Jurkat, Clone E6-1 (cell line): ENCODE measurements around the gene BTG1.
"Not testable (repeated sequence)": the region's sequence is repeated elsewhere in the genome, so short reads cannot be mapped to it uniquely, and the experiment has no call there.

Experiments used
- DNase-seq: peaks from one replicate; pipeline ENCODE4 v3.0.0-alpha.2; 2011; ENCODE audit warnings: low read depth, low spot score
- H3K4me3 ChIP-seq: 2 replicates; pipeline ENCODE4 v1.5.1; 2011; ENCODE audit warnings: mild to moderate bottlenecking, low read length, control low read depth, moderate library complexity

The BTG1 gene

GRCh38 chr12:92108651-92109050 is 37.0 kb downstream of the BTG1 start:
- H3K4me3 ChIP-seq = no peak overlapping the region
- DNase-seq = no peak

- no peak for DNase-seq
- no peak overlapping the region for H3K4me3 ChIP-seq
Measured at GRCh38 chr12:92107621-92108131, 38.0 kb downstream of the BTG1 start.

- no peak for DNase-seq
- H3K4me3 ChIP-seq = no peak overlapping the region
Measured at GRCh38 chr12:92107094-92107493, 38.6 kb downstream of the BTG1 start.

- no peak overlapping the region for H3K4me3 ChIP-seq
- no peak for DNase-seq
Measured at GRCh38 chr12:92105676-92106075, 40.0 kb downstream of the BTG1 start.

- no peak overlapping the region for H3K4me3 ChIP-seq
- DNase-seq = no peak
Measured at GRCh38 chr12:92105110-92105509, 40.5 kb downstream of the BTG1 start.

- DNase-seq = no peak
- no peak overlapping the region for H3K4me3 ChIP-seq
Measured at GRCh38 chr12:92102606-92103005, 43.0 kb downstream of the BTG1 start.

- no peak overlapping the region for H3K4me3 ChIP-seq
- DNase-seq = no peak
Measured at GRCh38 chr12:92098594-92099380, 46.9 kb downstream of the BTG1 start.

- DNase-seq = no peak
Measured at GRCh38 chr12:92096346-92097136, 49.1 kb downstream of the BTG1 start.

GRCh38 chr12:92094751-92095161 is 50.9 kb downstream of the BTG1 start:
- no peak overlapping the region for H3K4me3 ChIP-seq
- DNase-seq = no peak

More at GRCh38 chr12:92096346-92097136, 49.1 kb downstream of the BTG1 start:
- H3K4me3 ChIP-seq = no peak overlapping the region

- not testable (repeated sequence) for H3K4me3 ChIP-seq, DNase-seq
Measured at GRCh38 chr12:92094301-92094700, 51.3 kb downstream of the BTG1 start.
